GM18502 (cell line): ENCODE measurements around the gene ZBTB8B.
"Not testable (repeated sequence)": the region's sequence is repeated elsewhere in the genome, so short reads cannot be mapped to it uniquely, and the experiment has no call there.

ENCODE experiments used
- ATAC-seq: cut with Tn5 transposase; IDR thresholded peaks from one replicate; pipeline ENCODE4 v1.9.1; 2021; ENCODE audit warnings: mild to moderate bottlenecking; ENCODE audit not compliant: unreplicated experiment, poor library complexity

Gene ZBTB8B

GRCh38 chr1:32464716-32465577, at the start of gene ZBTB8B:
Gene ZBTB8B, plus strand, starts transcription at chr1:32465072. Its CDS starts 5,553 bp downstream, at chr1:32470625.
- ATAC-seq = no peak

GRCh38 chr1:32421775-32422174, 43.1 kb upstream of the ZBTB8B start:
- ATAC-seq = no peak

- ATAC-seq = no peak
Observed at GRCh38 chr1:32426489-32427255, 38.2 kb upstream of the ZBTB8B start.

- no peak for ATAC-seq
Observed at GRCh38 chr1:32427264-32427963, 37.5 kb upstream of the ZBTB8B start.

GRCh38 chr1:32431736-32432400, 33.0 kb upstream of the ZBTB8B start:
- no peak for ATAC-seq

GRCh38 chr1:32438136-32438535, 26.7 kb upstream of the ZBTB8B start:
- ATAC-seq = no peak

- not testable (repeated sequence) for ATAC-seq
Observed at GRCh38 chr1:32438777-32439176, 26.1 kb upstream of the ZBTB8B start.

GRCh38 chr1:32441467-32441866, 23.4 kb upstream of the ZBTB8B start:
- not testable (repeated sequence) for ATAC-seq

GRCh38 chr1:32447469-32448185, 17.2 kb upstream of the ZBTB8B start:
- no peak for ATAC-seq

- ATAC-seq = not testable (repeated sequence)
Observed at GRCh38 chr1:32448186-32448772, 16.6 kb upstream of the ZBTB8B start.

- no peak for ATAC-seq
Observed at GRCh38 chr1:32448773-32449456, 16.0 kb upstream of the ZBTB8B start.

GRCh38 chr1:32449457-32449831, 15.4 kb upstream of the ZBTB8B start:
- not testable (repeated sequence) for ATAC-seq

GRCh38 chr1:32454726-32455125, 10.1 kb upstream of the ZBTB8B start:
- no peak for ATAC-seq

- ATAC-seq = no peak
Observed at GRCh38 chr1:32455958-32456357, 8.9 kb upstream of the ZBTB8B start.

GRCh38 chr1:32458798-32459197, 6.1 kb upstream of the ZBTB8B start:
- ATAC-seq = not testable (repeated sequence)

GRCh38 chr1:32462977-32463376, 1.9 kb upstream of the ZBTB8B start:
- not testable (repeated sequence) for ATAC-seq

GRCh38 chr1:32464191-32464715, 619 bp upstream of the ZBTB8B start:
- ATAC-seq = no peak

GRCh38 chr1:32465578-32465933, 684 bp downstream of the ZBTB8B start:
- ATAC-seq = no peak

- no peak for ATAC-seq
Observed at GRCh38 chr1:32466761-32467160, 1.9 kb downstream of the ZBTB8B start.
